ENCODE measurements around the gene RAP1GAP.

The RAP1GAP gene

GRCh38 chr1:21662426-21663247 lies 6.5 kb downstream of the RAP1GAP start:
- H3K4me1 Mint-ChIP-seq = peaks cover 14% of the 10 kb centered on the region
- H3K27ac Mint-ChIP-seq = no peak overlapping the region
- H3K36me3 Mint-ChIP-seq = no peaks in the 10 kb centered on the region
- peaks cover 19% of the 10 kb centered on the region for H3K27me3 Mint-ChIP-seq
- DNase-seq (ENCODE audit: low spot score in 2 of 2) (no peak), ATAC-seq (ENCODE audit: low read depth) (no peak)
- no peak overlapping the region for H3K4me3 Mint-ChIP-seq
- H3K9me3 Mint-ChIP-seq = no peaks in the 10 kb centered on the region

- Mint-ChIP-seq H3K36me3 (no peaks in the 10 kb centered on the region), H3K4me3 (no peak overlapping the region), H3K4me1 (peaks cover 14% of the 10 kb centered on the region), H3K9me3 (no peaks in the 10 kb centered on the region), H3K27me3 (peaks cover 15% of the 10 kb centered on the region), H3K27ac (no peak overlapping the region)
- no peak for ATAC-seq (ENCODE audit: low read depth)
- DNase-seq (ENCODE audit: low spot score in 2 of 2) = no peak
Observed at GRCh38 chr1:21661886-21662285, 7.3 kb downstream of the RAP1GAP start.

- DNase-seq (ENCODE audit: low spot score in 2 of 2) (no peak), ATAC-seq (ENCODE audit: low read depth) (no peak)
- H3K9me3 Mint-ChIP-seq = no peaks in the 10 kb centered on the region
- H3K4me3 Mint-ChIP-seq = no peak overlapping the region
- H3K27me3 Mint-ChIP-seq = peaks cover 11% of the 10 kb centered on the region
- peaks cover 14% of the 10 kb centered on the region for H3K4me1 Mint-ChIP-seq
- no peak overlapping the region for H3K27ac Mint-ChIP-seq
- H3K36me3 Mint-ChIP-seq = no peaks in the 10 kb centered on the region
Observed at GRCh38 chr1:21659924-21660326, 9.2 kb downstream of the RAP1GAP start.

- Mint-ChIP-seq H3K27ac (no peak overlapping the region), H3K36me3 (no peaks in the 10 kb centered on the region), H3K9me3 (no peaks in the 10 kb centered on the region), H3K27me3 (peaks cover 9% of the 10 kb centered on the region), H3K4me3 (peak overlapping the region; percentile 24), H3K4me1 (peaks cover 11% of the 10 kb centered on the region)
- ATAC-seq (ENCODE audit: low read depth) (peak; percentile 94), DNase-seq (ENCODE audit: low spot score in 2 of 2) (peak; percentile 86 to 97)
Observed at GRCh38 chr1:21659099-21659923, 9.8 kb downstream of the RAP1GAP start.

- Mint-ChIP-seq H3K27me3 (peaks cover 6% of the 10 kb centered on the region), H3K4me3 (no peak overlapping the region), H3K9me3 (no peaks in the 10 kb centered on the region), H3K27ac (no peak overlapping the region), H3K36me3 (no peaks in the 10 kb centered on the region), H3K4me1 (peaks cover 8% of the 10 kb centered on the region)
- DNase-seq (ENCODE audit: low spot score in 2 of 2) = no peak
- ATAC-seq (ENCODE audit: low read depth) = no peak
Observed at GRCh38 chr1:21657456-21658190, 11.5 kb downstream of the RAP1GAP start.

GRCh38 chr1:21655748-21656147 lies 13.4 kb downstream of the RAP1GAP start:
- peaks cover 6% of the 10 kb centered on the region for H3K27me3 Mint-ChIP-seq
- DNase-seq (ENCODE audit: low spot score in 2 of 2) (no peak), ATAC-seq (ENCODE audit: low read depth) (no peak)
- H3K4me3 Mint-ChIP-seq = no peak overlapping the region
- no peaks in the 10 kb centered on the region for H3K9me3 Mint-ChIP-seq
- no peak overlapping the region for H3K27ac Mint-ChIP-seq
- peaks cover 20% of the 10 kb centered on the region for H3K4me1 Mint-ChIP-seq
- no peaks in the 10 kb centered on the region for H3K36me3 Mint-ChIP-seq

- Mint-ChIP-seq H3K4me3 (no peak overlapping the region), H3K27me3 (peaks cover 4% of the 10 kb centered on the region), H3K27ac (no peak overlapping the region), H3K9me3 (no peaks in the 10 kb centered on the region), H3K4me1 (peaks cover 20% of the 10 kb centered on the region), H3K36me3 (no peaks in the 10 kb centered on the region)
- no peak for DNase-seq (ENCODE audit: low spot score in 2 of 2)
- ATAC-seq (ENCODE audit: low read depth) = no peak
Observed at GRCh38 chr1:21655259-21655658, 13.9 kb downstream of the RAP1GAP start.

- H3K4me3 Mint-ChIP-seq = no peak overlapping the region
- ATAC-seq (ENCODE audit: low read depth) (no peak), DNase-seq (ENCODE audit: low spot score in 2 of 2) (no peak)
- peaks cover 4% of the 10 kb centered on the region for H3K27me3 Mint-ChIP-seq
- H3K4me1 Mint-ChIP-seq = peaks cover 16% of the 10 kb centered on the region
- H3K27ac Mint-ChIP-seq = no peak overlapping the region
- H3K9me3 Mint-ChIP-seq = no peaks in the 10 kb centered on the region
- no peaks in the 10 kb centered on the region for H3K36me3 Mint-ChIP-seq
Observed at GRCh38 chr1:21654209-21654608, 14.9 kb downstream of the RAP1GAP start.

- ATAC-seq (ENCODE audit: low read depth) = no peak
- Mint-ChIP-seq H3K4me1 (peaks cover 16% of the 10 kb centered on the region), H3K27me3 (peaks cover 6% of the 10 kb centered on the region), H3K36me3 (no peaks in the 10 kb centered on the region), H3K27ac (no peak overlapping the region), H3K9me3 (no peaks in the 10 kb centered on the region), H3K4me3 (no peak overlapping the region)
- no peak for DNase-seq (ENCODE audit: low spot score in 2 of 2)
Observed at GRCh38 chr1:21653744-21654100, 15.4 kb downstream of the RAP1GAP start.

- Mint-ChIP-seq H3K27me3 (peaks cover 9% of the 10 kb centered on the region), H3K9me3 (no peaks in the 10 kb centered on the region), H3K27ac (no peak overlapping the region), H3K4me3 (peak overlapping the region; percentile 88), H3K4me1 (peaks cover 20% of the 10 kb centered on the region), H3K36me3 (no peaks in the 10 kb centered on the region)
- DNase-seq (ENCODE audit: low spot score in 2 of 2) = no peak
- no peak for ATAC-seq (ENCODE audit: low read depth)
Observed at GRCh38 chr1:21652937-21653743, 16.0 kb downstream of the RAP1GAP start.

GRCh38 chr1:21652101-21652936 lies 16.8 kb downstream of the RAP1GAP start:
- Mint-ChIP-seq H3K4me1 (peaks cover 25% of the 10 kb centered on the region), H3K36me3 (no peaks in the 10 kb centered on the region), H3K4me3 (peak overlapping the region; percentile 88), H3K27ac (peak overlapping the region; percentile 71), H3K27me3 (peaks cover 14% of the 10 kb centered on the region), H3K9me3 (no peaks in the 10 kb centered on the region)
- DNase-seq (ENCODE audit: low spot score in 2 of 2) (no peak), ATAC-seq (ENCODE audit: low read depth) (peak; percentile 16)

- Mint-ChIP-seq H3K36me3 (no peaks in the 10 kb centered on the region), H3K9me3 (no peaks in the 10 kb centered on the region), H3K4me3 (peak overlapping the region; percentile 87), H3K27ac (no peak overlapping the region), H3K27me3 (peaks cover 18% of the 10 kb centered on the region), H3K4me1 (peaks cover 25% of the 10 kb centered on the region)
- DNase-seq (ENCODE audit: low spot score in 2 of 2) (no peak), ATAC-seq (ENCODE audit: low read depth) (peak; percentile 87)
Observed at GRCh38 chr1:21651214-21652042, 17.7 kb downstream of the RAP1GAP start.
